AG04449 (cell line): ENCODE data around the gene LPAR2.

Experiments
- CTCF ChIA-PET: fragments of 350-600 bp; formaldehyde crosslinking; extraction: SDS; loops from one replicate; lab custom pipeline; 2021; ENCODE audit warnings: antibody characterized with exemption; lab: Yijun Ruan, JAX
- POLR2A ChIA-PET: fragments of 400-600, 350-600 bp; formaldehyde crosslinking; extraction: SDS; loops from one replicate; lab custom pipeline; 2020; ENCODE audit warnings: antibody characterized with exemption, inconsistent platforms; lab: Yijun Ruan, JAX
- DNase-seq: peaks from one replicate; pipeline ENCODE4 v3.0.0-alpha.2; 2010; ENCODE audit warnings: low read depth, low spot score
- H3K4me3 ChIP-seq: 2 replicates; pipeline ENCODE4 v1.5.1; 2011; ENCODE audit warnings: low read depth, mild to moderate bottlenecking, control low read depth, low read length
- TF ChIP-seq, protein P1 (sequence below): IDR thresholded peaks from one replicate; pipeline ENCODE4 v1.5.1; 2011; ENCODE audit warnings: mild to moderate bottlenecking, moderate library complexity, low read length, control low read depth, inconsistent platforms; ENCODE audit not compliant: insufficient read depth; ENCODE audit errors: missing control alignments

LPAR2 gene

DNA sequence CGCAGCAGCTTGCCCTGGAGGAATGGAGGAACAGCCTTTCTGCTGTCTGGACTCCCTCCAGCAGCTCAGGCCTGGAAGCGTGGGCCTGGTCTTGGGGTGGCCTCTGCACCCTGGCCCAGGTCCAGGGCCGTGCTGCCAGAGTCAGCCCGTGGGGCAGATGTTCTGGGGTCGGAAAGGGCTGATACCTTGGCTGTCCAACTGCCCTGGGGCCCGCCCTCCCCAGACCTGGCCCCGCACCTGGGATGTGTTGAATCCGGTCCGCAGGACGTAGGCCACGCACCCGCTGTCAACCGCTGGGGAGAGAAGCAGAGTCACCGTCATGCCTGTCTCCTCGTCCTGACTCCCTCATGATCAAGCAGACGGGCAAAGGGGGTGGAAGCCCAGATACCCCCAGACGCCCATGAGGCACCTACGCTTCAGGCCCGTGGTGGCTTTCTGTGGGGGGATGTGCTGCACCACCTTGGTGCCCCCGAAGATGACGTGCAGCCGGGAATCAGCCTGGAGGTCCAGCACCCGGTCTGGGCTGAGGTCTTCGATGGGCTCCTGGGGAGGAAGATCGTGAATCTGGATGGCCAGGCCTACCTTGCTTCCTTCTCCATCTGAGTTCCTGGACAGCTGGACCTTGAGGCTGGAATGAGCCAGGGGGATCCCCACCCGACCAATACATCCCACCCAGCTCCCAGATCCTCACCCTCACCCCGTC, 27.8 kb upstream of the LPAR2 start:
- CTCF ChIA-PET, result interaction anchor here (2.4 kb wide), 1 partner anchor 12 kb away, joined by 9 read pairs; the partner anchor contains the start of gene GMIP
- H3K4me3 ChIP-seq, result no peak overlapping the region
- no peak for DNase-seq
- POLR2A ChIA-PET, result no interaction called here
- TF ChIP-seq, protein P1, sequence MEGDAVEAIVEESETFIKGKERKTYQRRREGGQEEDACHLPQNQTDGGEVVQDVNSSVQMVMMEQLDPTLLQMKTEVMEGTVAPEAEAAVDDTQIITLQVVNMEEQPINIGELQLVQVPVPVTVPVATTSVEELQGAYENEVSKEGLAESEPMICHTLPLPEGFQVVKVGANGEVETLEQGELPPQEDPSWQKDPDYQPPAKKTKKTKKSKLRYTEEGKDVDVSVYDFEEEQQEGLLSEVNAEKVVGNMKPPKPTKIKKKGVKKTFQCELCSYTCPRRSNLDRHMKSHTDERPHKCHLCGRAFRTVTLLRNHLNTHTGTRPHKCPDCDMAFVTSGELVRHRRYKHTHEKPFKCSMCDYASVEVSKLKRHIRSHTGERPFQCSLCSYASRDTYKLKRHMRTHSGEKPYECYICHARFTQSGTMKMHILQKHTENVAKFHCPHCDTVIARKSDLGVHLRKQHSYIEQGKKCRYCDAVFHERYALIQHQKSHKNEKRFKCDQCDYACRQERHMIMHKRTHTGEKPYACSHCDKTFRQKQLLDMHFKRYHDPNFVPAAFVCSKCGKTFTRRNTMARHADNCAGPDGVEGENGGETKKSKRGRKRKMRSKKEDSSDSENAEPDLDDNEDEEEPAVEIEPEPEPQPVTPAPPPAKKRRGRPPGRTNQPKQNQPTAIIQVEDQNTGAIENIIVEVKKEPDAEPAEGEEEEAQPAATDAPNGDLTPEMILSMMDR, result no peak

DNA sequence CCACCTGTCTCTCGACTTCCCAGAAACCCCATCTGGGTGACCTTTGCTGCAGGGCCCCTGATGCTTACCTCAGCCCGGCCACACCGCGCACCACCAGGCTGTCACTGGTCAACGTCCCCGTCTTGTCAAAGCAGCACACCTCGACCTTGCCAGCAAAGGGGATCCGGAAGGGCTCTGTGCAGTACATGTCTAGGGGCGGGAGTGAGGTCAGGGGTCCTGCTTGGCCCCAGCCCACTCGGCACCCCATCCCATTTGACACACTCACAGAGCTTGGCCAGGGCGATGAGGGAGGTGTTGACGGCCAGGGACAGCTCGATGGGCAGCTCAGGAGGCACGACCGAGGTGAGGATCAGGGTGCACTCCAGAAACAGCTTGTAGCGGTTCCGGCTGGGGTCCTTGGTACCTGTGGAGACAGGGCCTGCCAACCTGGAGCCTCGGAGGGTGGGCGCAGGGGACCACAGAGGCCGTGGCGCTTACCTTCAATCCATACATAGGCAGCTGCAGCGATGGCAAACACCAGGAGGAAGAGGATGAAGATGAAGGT, 27.1 kb upstream of the LPAR2 start:
- no peak overlapping the region for H3K4me3 ChIP-seq
- TF ChIP-seq, protein P1, result no peak
- DNase-seq, result no peak
- ChIA-PET CTCF (interaction anchor here (2.4 to 4.0 kb wide), 2 partner anchors 11 to 123 kb away, joined by 9 to 26 read pairs; partner anchors contain the start of gene GMIP), POLR2A (no interaction called here)

DNA sequence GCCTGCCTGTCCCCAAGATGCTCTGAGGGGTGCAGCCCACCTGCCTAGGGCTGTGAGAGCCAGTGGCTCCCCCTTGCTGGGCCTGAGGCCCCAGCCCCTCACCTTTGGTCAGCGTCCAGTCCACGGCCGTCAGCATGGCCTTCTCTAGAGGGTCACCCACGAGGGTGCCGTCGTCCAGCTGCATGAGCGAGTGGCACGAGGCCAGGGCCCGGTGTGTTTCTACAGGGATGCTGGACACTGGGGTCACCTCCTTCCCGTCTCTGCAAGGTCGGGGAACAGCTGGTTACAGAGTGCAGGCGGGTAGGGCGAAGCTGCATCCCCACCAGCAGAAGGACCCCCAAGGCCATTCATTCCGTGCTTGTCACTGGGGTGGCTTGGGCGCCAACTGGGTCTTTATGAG, 26.4 kb upstream of the LPAR2 start:
- no peak for DNase-seq
- TF ChIP-seq, protein P1, result no peak
- POLR2A ChIA-PET, result no interaction called here
- no peak overlapping the region for H3K4me3 ChIP-seq
- CTCF ChIA-PET, result interaction anchor here (2.4 to 4.0 kb wide), 2 partner anchors 10 to 123 kb away, joined by 9 to 26 read pairs; partner anchors contain the start of gene GMIP

DNA sequence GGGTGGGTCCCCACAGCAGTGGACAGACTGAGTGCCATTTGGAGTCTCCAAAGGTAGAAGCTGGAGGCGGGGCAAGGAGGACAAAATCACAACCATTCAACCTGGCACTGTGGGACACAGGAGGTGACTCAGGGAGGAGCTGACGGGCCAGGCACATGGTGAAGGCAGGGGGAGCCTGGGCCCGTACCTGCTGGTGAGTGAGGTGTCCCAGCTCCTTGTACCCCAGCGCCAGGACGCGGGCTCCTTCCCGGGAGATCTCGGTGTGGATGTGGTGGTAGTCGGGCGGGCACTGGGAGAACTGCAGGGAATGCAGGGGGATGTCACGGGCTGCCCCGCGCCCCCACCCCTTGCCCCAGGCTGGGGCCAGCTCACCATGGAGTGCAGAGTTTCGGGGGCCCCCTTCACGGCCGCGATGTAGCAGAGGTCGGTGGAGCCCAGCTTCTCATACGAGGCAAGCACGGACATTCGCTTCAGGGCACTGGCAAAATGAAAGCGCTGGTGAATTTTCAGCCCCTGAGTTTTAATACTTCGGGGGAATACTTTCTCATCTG, 25.7 kb upstream of the LPAR2 start:
- CTCF ChIA-PET, result interaction anchor here (0.7 to 4.0 kb wide), 3 partner anchors 9 to 122 kb away, joined by 3 to 29 read pairs (median 26); partner anchors contain the start of gene GMIP
- TF ChIP-seq, protein P1, result no peak
- no peak overlapping the region for H3K4me3 ChIP-seq
- DNase-seq, result no peak
- POLR2A ChIA-PET, result no interaction called here

DNA sequence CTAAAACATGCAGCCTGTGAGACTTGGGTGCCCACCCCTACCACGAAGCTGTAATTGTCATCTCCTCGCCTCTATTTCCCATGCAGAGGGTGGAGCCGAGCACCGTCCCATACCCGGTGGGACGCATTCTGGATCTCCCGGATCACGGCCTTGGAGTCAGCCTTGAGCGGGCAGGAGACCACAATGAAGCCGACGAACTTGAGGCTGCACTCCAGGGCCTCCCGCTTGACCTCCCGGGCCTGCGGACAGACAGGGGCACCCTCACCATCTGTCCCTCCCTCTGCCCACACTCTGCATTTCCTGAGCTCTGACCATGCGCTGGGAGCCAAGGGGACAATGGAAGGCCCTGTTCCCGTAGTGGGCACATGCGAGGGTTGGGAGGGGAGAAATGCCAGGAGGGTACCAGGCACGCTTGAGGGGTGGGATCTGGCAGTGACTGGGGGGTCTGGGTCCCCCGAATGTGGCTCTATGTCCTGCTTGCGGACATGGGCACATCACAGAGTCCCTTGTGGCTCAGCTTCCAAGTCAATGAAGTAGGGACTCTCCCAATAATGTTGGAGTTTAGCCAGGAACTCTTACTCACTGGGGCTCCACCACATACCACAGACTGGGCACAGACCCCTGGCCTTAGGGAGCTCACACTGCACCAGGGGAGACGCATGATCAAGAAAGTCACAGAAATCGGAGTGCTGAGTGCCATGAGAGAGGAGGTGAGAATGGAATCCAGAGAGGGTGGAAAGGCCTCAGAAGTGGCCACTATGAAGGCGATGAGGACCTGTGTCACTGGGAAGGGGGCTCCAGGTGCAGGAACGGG, 24.7 kb upstream of the LPAR2 start:
- TF ChIP-seq, protein P1, result no peak
- ChIA-PET CTCF (interaction anchor here (1.0 to 4.0 kb wide), 5 partner anchors 9 to 124 kb away, joined by 4 to 29 read pairs (median 5); partner anchors contain the start of genes ATP13A1, GMIP and YJEFN3), POLR2A (no interaction called here)
- DNase-seq, result no peak
- no peak overlapping the region for H3K4me3 ChIP-seq
